Pancreas (tissue), 10 donors: ENCODE data around the gene GRK4. TPM values are rescaled to one million over a fixed set of nuclear protein-coding genes. Genes with fewer than 3 reads are reported as not detected.
"Not testable (repeated sequence)": the region's sequence is repeated elsewhere in the genome, so short reads cannot be mapped to it uniquely, and the experiment has no call there.

Source experiments
- ATAC-seq, 4 donors: fragments of 200-7000 bp; cut with Tn5 transposase; one replicate each; pipeline versions ENCODE4 v1.8.0 to v1.9.1; 2020; ENCODE audit warnings: mild to moderate bottlenecking in 4 of 4, moderate library complexity in 4 of 4
- DNase-seq, 6 donors: peaks; one replicate each; pipeline ENCODE4 v3.0.0-alpha.2; 2020
- FAIRE-seq: peaks from 2 replicates; lab custom pipeline; 2012; peaks lifted over from hg19 to GRCh38; lab: Jason Lieb, UNC
- H3K27ac ChIP-seq, 4 donors: fragments of 200-600 bp; sonication (generic); 1 replicate in 3 of 4; 2 replicates in 1 of 4; pipeline versions ENCODE4 v1.5.0 to v1.8.0; 2020
- H3K27me3 ChIP-seq, 4 donors: fragments of 200-600 bp; one replicate each; pipeline ENCODE4 v1.8.0; 2021
- H3K36me3 ChIP-seq, 3 donors: fragments of 200-600 bp; sonication (generic) in 1 of 3; one replicate each; pipeline versions ENCODE4 v1.5.0 to v1.8.0; 2020 to 2021
- H3K4me1 ChIP-seq, 3 donors: fragments of 200-600 bp; one replicate each; pipeline ENCODE4 v1.8.0; 2021
- H3K4me3 ChIP-seq, 4 donors: fragments of 200-600 bp; sonication (generic) in 2 of 4; one replicate each; pipeline versions ENCODE4 v1.5.0 to v1.8.0; 2020 to 2021
- H3K9me3 ChIP-seq, 4 donors: fragments of 200-600 bp; one replicate each; pipeline ENCODE4 v1.8.0; 2021
- CTCF ChIP-seq, 4 donors: fragments of 200-600 bp; sonication (generic) in 3 of 4; IDR thresholded peaks; one replicate each; pipeline versions ENCODE4 v1.5.0 to v1.8.0; 2021; ENCODE audit warnings: antibody characterized with exemption in 4 of 4
- WGBS, 2 donors: extraction: QIAGEN DNeasy Blood & Tissue Kit; methylation state at CpG; one replicate each; pipeline ENCODE4 v1.1.7; 2013; 5-methylcytosine and 5-hydroxymethylcytosine counted together
- intact Hi-C, 3 donors: fragments of 100-400 bp; cut with DNase I; formaldehyde crosslinking; loops; one replicate each; pipeline versions ENCODE4 v1.11.1 to v1.14.2; 2022
- polyA plus RNA-seq, 2 donors: library from polyadenylated mRNA; stranded (reverse); fragments of 200-250 nt; gene quantifications; one replicate each; pipeline ENCODE4 v1.2.3, GENCODE V29; 2013
- total RNA-seq, 6 donors: library from RNA; stranded (reverse); fragmentation: NEBNext Ultra II Directional in 4 of 6; extraction: Animal tissue kit (Norgen Biotek cat#: 25700) in 4 of 6; gene quantifications; one replicate each; pipeline versions ENCODE4 v1.2.1 to v1.2.4, GENCODE V29; 2021 to 2023
- donor health status: healthy with polysubstance abuse.
- donor health status: DM: no; HTN: no; CAD: no; lungs with moderate emphysema.
- donor health status: DM: no; HTN: no; CAD: no.
- donor health status: control.
- donor health status: control.
- donor health status: Bipolar disorder and iron deficiency.
- donor health status: DM: yes; HTN: yes; CAD: no.
- donor health status: DM: no; HTN: no; CAD: no.
- donor health status: DM: no; HTN: no; CAD: no.
- donor health status: DM: yes; HTN: yes; CAD: no.

The GRK4 gene
- total RNA-seq = 1 to 10 TPM; 4.6 to 6.3 (median 5.3) TPM
- 1 to 10 TPM; 7.5 to 9.7 TPM for polyA plus RNA-seq

GRCh38 chr4:2963175-2963965 is at the start of gene GRK4, which contains the start of gene NOP14:
Gene GRK4 (plus strand): TSS chr4:2963571. CDS start chr4:2964071, 500 bp downstream.
Gene NOP14 (minus strand): TSS chr4:2963406. CDS start chr4:2963319, 87 bp downstream.
- Histone ChIP-seq H3K36me3 (no peaks in the 10 kb centered on the region), H3K9me3 (no peaks in the 10 kb centered on the region), H3K4me3 (peak within 1 kb of the TSS; percentile 79 to 96 (median 86)), H3K27ac (peak within 1 kb of the TSS; percentile 76 to 88 (median 82)), H3K27me3 (no peaks in the 10 kb centered on the region), H3K4me1 (peaks cover 0 to 11% (median 5%) of the 10 kb centered on the region in 3 donors)
- FAIRE-seq = no peak
- 0% methylated on average over 63 to 105 of the region's 105 CpGs for WGBS, 2 donors
- intact Hi-C loops = no loop called here
- ATAC-seq = peak; percentile 93 to 98 (median 94)
- DNase-seq = peak; percentile 97 to 99 (median 97)
- peak in 1 of 4 donors; percentile 7 for TF ChIP-seq CTCF (IDR thresholded peaks at IDR 0.05)

GRCh38 chr4:2914256-2915126 is 48.9 kb upstream of the GRK4 start:
- WGBS, 2 donors = 77 to 80% methylated on average over 16 of the region's 16 CpGs
- Histone ChIP-seq H3K36me3 (peaks cover 0 to 33% (median 3%) of the 10 kb centered on the region in 3 donors), H3K27ac (peak overlapping the region in 1 of 4 donors; percentile 62), H3K4me3 (no peak overlapping the region), H3K27me3 (no peaks in the 10 kb centered on the region), H3K9me3 (no peaks in the 10 kb centered on the region), H3K4me1 (no peaks in the 10 kb centered on the region)
- no peak for FAIRE-seq
- DNase-seq = no peak
- peak in 3 of 4 donors; percentile 27 to 69 (median 54) for ATAC-seq
- intact Hi-C loops = no loop called here
- no peak for TF ChIP-seq CTCF (IDR thresholded peaks at IDR 0.05)

- FAIRE-seq (no peak), ATAC-seq (no peak), DNase-seq (no peak)
- Histone ChIP-seq H3K4me1 (no peaks in the 10 kb centered on the region), H3K4me3 (no peak overlapping the region), H3K9me3 (no peaks in the 10 kb centered on the region), H3K27ac (no peak overlapping the region), H3K36me3 (peaks cover 0 to 33% (median 1%) of the 10 kb centered on the region in 3 donors), H3K27me3 (no peaks in the 10 kb centered on the region)
- no peak for TF ChIP-seq CTCF (IDR thresholded peaks at IDR 0.05)
- WGBS, 2 donors = 87 to 89% methylated on average over 9 of the region's 9 CpGs
- intact Hi-C loops = no loop called here
These were observed 47.6 kb upstream of the GRK4 start for GRCh38 chr4:2915789-2916188.

GRCh38 chr4:2916696-2917095 is 46.7 kb upstream of the GRK4 start:
- intact Hi-C loops, H3K27ac ChIP-seq, ATAC-seq, H3K4me3 ChIP-seq, H3K4me1 ChIP-seq, H3K9me3 ChIP-seq, FAIRE-seq, H3K27me3 ChIP-seq, DNase-seq: not testable (repeated sequence)
- WGBS, 2 donors = 93 to 100% methylated on average over 2 of the region's 2 CpGs
- H3K36me3 ChIP-seq = peaks cover 0 to 33% (median 0%) of the 10 kb centered on the region in 3 donors

- ATAC-seq, intact Hi-C loops, H3K4me3 ChIP-seq: not testable (repeated sequence)
These were observed 45.1 kb upstream of the GRK4 start for GRCh38 chr4:2918300-2918699.

GRCh38 chr4:2918714-2919113 is 44.7 kb upstream of the GRK4 start:
- 95 to 98% methylated on average over 8 of the region's 8 CpGs for WGBS, 2 donors
- H3K4me1 ChIP-seq, FAIRE-seq, intact Hi-C loops, H3K27me3 ChIP-seq, H3K9me3 ChIP-seq, H3K27ac ChIP-seq, DNase-seq, ATAC-seq, H3K4me3 ChIP-seq: not testable (repeated sequence)
- H3K36me3 ChIP-seq = peaks cover 0 to 24% (median 0%) of the 10 kb centered on the region in 3 donors

More at GRCh38 chr4:2918300-2918699, 45.1 kb upstream of the GRK4 start:
- not testable (repeated sequence) for H3K4me1 ChIP-seq, DNase-seq, H3K27ac ChIP-seq, FAIRE-seq, H3K9me3 ChIP-seq, H3K27me3 ChIP-seq
- H3K36me3 ChIP-seq = peaks cover 0 to 21% (median 0%) of the 10 kb centered on the region in 3 donors
- WGBS, 2 donors = 84 to 89% methylated on average over 2 of the region's 2 CpGs

- FAIRE-seq, H3K27ac ChIP-seq, ATAC-seq, H3K4me3 ChIP-seq, H3K27me3 ChIP-seq, H3K9me3 ChIP-seq, intact Hi-C loops, H3K4me1 ChIP-seq: not testable (repeated sequence)
- peak in 2 of 6 donors; percentile 7 to 36 for DNase-seq
- WGBS, 2 donors = 64% methylated on average over 7 of the region's 7 CpGs
- peaks cover 0 to 22% (median 6%) of the 10 kb centered on the region in 3 donors for H3K36me3 ChIP-seq
These were observed 40.8 kb upstream of the GRK4 start for GRCh38 chr4:2922453-2923101.
